Right renal cortex interstitium (tissue), 3 donors: ENCODE measurements around the gene PCGF6. TPM values are rescaled to one million over a fixed set of nuclear protein-coding genes. Genes with fewer than 3 reads are reported as not detected.
"Not testable (repeated sequence)": the region's sequence is repeated elsewhere in the genome, so short reads cannot be mapped to it uniquely, and the experiment has no call there.

Source experiments
- DNase-seq, 3 donors: peaks; one replicate each; pipeline ENCODE4 v3.0.0-alpha.2; 2013; ENCODE audit warnings: low read depth in 3 of 3, low spot score in 2 of 3
- polyA plus RNA-seq, 3 donors: library from polyadenylated mRNA; unstranded; fragments of 120-200 nt; gene quantifications; one replicate each; pipeline ENCODE4 v1.2.1, GENCODE V29; 2013; ENCODE audit not compliant: insufficient read length in 3 of 3

Gene PCGF6
- polyA plus RNA-seq, 3 donors = 14.2 to 16.4 (median 14.6) TPM

GRCh38 chr10:103259989-103260388 lies 91.0 kb downstream of the PCGF6 start:
- DNase-seq = no peak

GRCh38 chr10:103258928-103259327 lies 92.0 kb downstream of the PCGF6 start:
- not testable (repeated sequence) for DNase-seq

- DNase-seq = no peak
Observed at GRCh38 chr10:103257812-103258211, 93.1 kb downstream of the PCGF6 start.

- DNase-seq = no peak
Observed at GRCh38 chr10:103256613-103257012, 94.3 kb downstream of the PCGF6 start.

- no peak for DNase-seq
Observed at GRCh38 chr10:103254538-103255325, 96.2 kb downstream of the PCGF6 start.

GRCh38 chr10:103254113-103254512 lies 96.8 kb downstream of the PCGF6 start:
- no peak for DNase-seq

Other genes with a start within 250 kb of the PCGF6 start
- 100 to 1,000 TPM in 2 of 3 donors, 10 to 100 TPM in 1; 96.4 to 110 (median 103) TPM for gene NT5C2, start 157.9 kb downstream of the PCGF6 start, polyA plus RNA-seq
- gene RPEL1, start 105.3 kb downstream of the PCGF6 start, polyA plus RNA-seq = under 1 TPM; 0.11 to 0.18 (median 0.17) TPM
- gene INA, start 74.0 kb downstream of the PCGF6 start, polyA plus RNA-seq = under 1 TPM; 0.64 to 0.72 (median 0.69) TPM
- gene TAF5, start 16.8 kb upstream of the PCGF6 start, polyA plus RNA-seq = 1 to 10 TPM; 8.0 to 8.9 (median 8.2) TPM
- 100 to 1,000 TPM; 245 to 260 (median 254) TPM for gene ATP5MK, start 45.3 kb upstream of the PCGF6 start, polyA plus RNA-seq
- 10 to 100 TPM; 31.3 to 34.0 (median 33.4) TPM for gene PDCD11, start 45.5 kb upstream of the PCGF6 start, polyA plus RNA-seq
- gene CALHM2, start 101.2 kb upstream of the PCGF6 start, polyA plus RNA-seq = 10 to 100 TPM in 2 of 3 donors, 1 to 10 TPM in 1; 10.0 to 12.6 (median 11.7) TPM
- under 1 TPM; 0.07 to 0.08 (median 0.07) TPM for gene CALHM1, start 107.8 kb upstream of the PCGF6 start, polyA plus RNA-seq
- not detected for gene CALHM3, start 128.1 kb upstream of the PCGF6 start, polyA plus RNA-seq
- gene NEURL1, start 142.6 kb upstream of the PCGF6 start, polyA plus RNA-seq = 1 to 10 TPM; 1.1 to 1.6 (median 1.3) TPM